HEK293T (cell line): Measurements from ENCODE around the gene PGAP2.

Experiments used
- BHLHE40 ChIP-seq: fragments of 450-650 bp; IDR thresholded peaks from 2 replicates; pipeline ENCODE4 v1.6.1; 2016; ENCODE audit warnings: mild to moderate bottlenecking, moderate library complexity, borderline replicate concordance
- ELF4 ChIP-seq: fragments of 450-650 bp; IDR thresholded peaks from 2 replicates; pipeline ENCODE4 v1.6.1; 2017; ENCODE audit warnings: antibody characterized with exemption
- FOXK2 ChIP-seq: fragments of 450-650 bp; IDR thresholded peaks from 2 replicates; pipeline ENCODE4 v1.6.1; 2016; ENCODE audit warnings: mild to moderate bottlenecking
- FOXM1 ChIP-seq: fragments of 450-650 bp; IDR thresholded peaks from 2 replicates; pipeline ENCODE4 v1.6.1; 2017; ENCODE audit warnings: mild to moderate bottlenecking, borderline replicate concordance
- LEF1 ChIP-seq: fragments of 450-650 bp; IDR thresholded peaks from 2 replicates; pipeline ENCODE4 v1.6.1; 2017; ENCODE audit warnings: mild to moderate bottlenecking, borderline replicate concordance
- SP1 ChIP-seq: fragments of 450-650 bp; IDR thresholded peaks from 2 replicates; pipeline ENCODE4 v1.6.1; 2017
- ZNF384 ChIP-seq: fragments of 450-650 bp; IDR thresholded peaks from 2 replicates; pipeline ENCODE4 v1.6.1; 2016
- TF ChIP-seq, protein P1 (sequence below): fragments of 450-650 bp; IDR thresholded peaks from 2 replicates; pipeline ENCODE4 v1.6.1; 2016

DNA sequence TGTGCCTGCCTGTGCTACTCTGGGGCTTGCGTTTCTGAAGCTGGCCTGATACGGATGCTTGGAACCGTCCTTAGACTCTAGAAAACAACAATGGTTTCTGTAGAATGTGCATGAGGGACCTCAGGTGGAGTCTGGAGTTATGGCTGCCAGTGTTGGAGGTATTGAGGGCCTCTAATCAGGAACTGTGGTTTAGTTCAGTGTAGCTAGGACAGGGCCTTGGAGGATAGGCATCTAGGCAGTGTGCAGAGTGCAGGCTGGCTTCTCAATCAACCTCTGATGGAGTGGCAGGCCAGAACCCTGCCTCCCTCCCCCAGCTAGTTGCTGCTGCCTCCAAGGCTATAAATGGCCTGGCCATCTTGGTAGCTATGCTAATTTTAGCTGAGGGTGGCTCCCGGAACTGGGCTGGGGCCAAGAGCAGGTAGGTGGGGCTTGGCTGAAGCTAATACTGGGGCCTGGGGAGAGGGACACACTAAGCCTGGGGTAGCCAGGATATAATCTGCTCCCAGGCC lies 51.1 kb downstream of the PGAP2 start:
- no peak for TF ChIP-seq SP1
- TF ChIP-seq FOXM1: no peak
- TF ChIP-seq ZNF384: no peak
- TF ChIP-seq, protein P1, sequence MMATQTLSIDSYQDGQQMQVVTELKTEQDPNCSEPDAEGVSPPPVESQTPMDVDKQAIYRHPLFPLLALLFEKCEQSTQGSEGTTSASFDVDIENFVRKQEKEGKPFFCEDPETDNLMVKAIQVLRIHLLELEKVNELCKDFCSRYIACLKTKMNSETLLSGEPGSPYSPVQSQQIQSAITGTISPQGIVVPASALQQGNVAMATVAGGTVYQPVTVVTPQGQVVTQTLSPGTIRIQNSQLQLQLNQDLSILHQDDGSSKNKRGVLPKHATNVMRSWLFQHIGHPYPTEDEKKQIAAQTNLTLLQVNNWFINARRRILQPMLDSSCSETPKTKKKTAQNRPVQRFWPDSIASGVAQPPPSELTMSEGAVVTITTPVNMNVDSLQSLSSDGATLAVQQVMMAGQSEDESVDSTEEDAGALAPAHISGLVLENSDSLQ: no peak
- no peak for TF ChIP-seq BHLHE40
- TF ChIP-seq LEF1: no peak
- no peak for TF ChIP-seq ELF4
- no peak for TF ChIP-seq FOXK2
